ENCODE measurements around the gene GPR25.

Gene GPR25

DNA sequence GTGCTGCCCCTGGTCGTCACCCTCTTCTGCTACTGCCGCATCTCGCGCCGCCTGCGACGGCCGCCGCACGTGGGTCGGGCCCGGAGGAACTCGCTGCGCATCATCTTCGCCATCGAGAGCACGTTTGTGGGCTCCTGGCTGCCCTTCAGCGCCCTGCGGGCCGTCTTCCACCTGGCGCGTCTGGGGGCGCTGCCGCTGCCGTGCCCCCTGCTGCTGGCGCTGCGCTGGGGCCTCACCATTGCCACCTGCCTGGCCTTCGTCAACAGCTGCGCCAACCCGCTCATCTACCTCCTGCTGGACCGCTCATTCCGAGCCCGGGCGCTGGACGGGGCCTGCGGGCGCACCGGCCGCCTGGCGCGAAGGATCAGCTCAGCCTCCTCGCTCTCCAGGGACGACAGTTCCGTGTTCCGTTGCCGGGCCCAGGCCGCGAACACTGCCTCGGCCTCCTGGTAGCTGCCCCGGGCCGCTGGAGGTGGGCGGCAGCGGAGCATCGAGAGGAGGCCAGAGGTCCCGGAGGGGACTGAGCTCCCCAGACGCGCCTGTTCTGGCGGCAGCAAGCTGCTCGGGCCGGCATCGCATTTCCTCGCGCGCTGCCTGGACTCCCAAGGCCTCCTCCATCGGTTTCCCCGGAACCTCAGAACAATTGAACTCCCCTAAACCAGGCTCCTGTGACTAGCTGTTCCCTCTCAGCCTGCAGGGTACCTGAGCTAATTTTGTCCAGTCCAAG lies 1.1 kb downstream of the GPR25 start:
- no peak for DNase-seq

- no peak for DNase-seq
These were observed 1.9 kb downstream of the GPR25 start for GRCh38 chr1:200874694-200875093.

- DNase-seq, result no peak
These were observed 2.6 kb downstream of the GPR25 start for GRCh38 chr1:200875416-200875815.

DNA sequence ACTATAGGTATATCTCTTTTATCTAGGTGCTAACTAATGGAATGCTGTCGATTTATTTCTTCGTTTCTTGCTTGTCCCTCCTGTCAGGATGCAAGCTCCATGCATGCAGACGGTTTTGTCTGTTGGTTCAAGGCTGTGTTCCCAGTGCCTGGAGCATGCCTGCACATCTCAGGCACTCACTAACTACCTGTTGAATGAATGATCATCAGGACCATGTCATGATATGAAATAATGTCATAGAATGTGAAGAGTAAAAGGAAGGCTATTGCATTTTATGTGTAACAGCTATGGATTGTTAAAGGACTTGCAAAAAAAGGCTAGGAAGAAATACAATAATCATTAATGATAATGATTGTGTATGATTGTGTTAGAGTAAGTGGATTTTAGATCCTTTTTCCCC lies 4.2 kb downstream of the GPR25 start:
- DNase-seq, result no peak

- no peak for DNase-seq
These were observed 5.2 kb downstream of the GPR25 start for GRCh38 chr1:200877839-200878551.

- no peak for DNase-seq
These were observed 7.4 kb downstream of the GPR25 start for GRCh38 chr1:200880212-200880611.

DNA sequence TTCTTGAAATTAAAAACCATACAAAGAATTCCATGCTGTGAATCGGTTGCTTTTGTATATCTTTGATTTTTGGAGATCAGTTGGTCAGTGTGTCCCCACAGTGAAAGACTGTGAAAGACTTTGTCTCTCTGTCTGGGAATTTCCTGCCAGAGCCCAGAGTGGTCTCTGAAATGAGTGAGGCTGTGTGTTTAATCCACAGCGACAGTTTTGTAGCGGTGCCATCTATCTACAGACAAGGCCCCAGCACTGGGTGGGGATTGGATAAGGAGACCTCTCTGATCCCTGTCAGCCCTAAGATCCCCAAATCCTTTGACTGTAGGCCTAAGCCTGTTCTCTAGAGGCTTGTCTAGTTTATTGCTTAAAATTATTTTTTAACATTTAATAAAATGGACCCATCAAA lies 10.3 kb downstream of the GPR25 start:
- no peak for DNase-seq

DNA sequence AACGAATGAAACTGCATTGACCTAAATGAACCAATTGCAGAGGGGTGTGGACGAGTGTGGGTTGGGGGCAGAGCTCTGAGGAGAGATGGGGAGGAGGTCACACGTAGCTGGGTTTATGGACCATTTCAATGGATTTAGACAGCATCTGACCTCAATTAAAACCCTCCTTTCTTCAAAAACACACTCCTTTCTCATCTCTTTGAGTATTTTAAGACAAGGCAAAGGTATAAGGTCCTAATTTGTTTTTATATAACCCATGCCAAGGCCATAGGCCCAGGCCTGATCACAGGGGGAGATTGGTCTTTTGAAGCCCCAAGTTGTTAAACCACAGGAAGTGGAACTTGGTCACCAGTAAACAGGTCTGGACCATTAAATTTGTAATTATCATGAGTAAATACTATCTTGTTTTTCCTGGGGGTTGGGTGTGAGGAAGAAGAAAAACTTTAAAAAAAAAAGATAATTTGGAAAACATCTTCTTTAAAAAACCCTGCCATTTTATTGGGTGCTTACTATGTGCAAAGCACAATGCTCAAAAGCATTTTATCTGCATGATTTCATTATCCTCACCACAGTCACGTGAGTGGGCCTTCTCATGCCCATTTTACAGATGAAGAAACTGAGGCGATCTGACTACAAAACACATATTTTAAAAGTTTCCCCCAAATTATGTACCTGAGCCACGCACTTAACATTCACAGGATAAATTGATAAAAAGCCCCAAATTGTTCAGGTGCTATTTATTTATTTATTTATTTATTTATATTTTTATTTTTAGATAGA lies 13.0 kb downstream of the GPR25 start:
- no peak for DNase-seq

- no peak for DNase-seq
These were observed 13.8 kb downstream of the GPR25 start for GRCh38 chr1:200886594-200886993.

DNA sequence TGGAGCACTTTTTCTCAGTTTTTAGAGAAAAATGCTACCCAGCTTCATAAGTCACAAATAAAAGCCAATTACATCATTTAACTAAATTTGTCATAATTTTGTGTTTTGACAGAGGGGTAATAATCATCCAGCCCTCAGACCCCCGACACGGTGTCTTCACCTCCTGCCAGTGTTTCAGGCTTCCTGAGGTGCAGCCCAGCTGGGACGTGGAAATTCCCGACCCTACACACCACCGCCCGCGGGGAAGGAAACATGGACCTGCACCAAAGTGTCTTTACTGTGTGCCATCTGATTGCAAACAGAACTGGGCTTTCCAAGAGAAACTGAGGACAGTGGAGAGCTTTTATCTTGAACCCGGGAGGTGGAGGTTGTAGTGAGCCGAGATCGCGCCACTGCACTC lies 14.3 kb downstream of the GPR25 start:
- no peak for DNase-seq

- DNase-seq, result no peak
These were observed 15.1 kb downstream of the GPR25 start for GRCh38 chr1:200887772-200888348.

- DNase-seq, result no peak
These were observed 15.6 kb downstream of the GPR25 start for GRCh38 chr1:200888349-200888838.

GRCh38 chr1:200889571-200889970 lies 16.8 kb downstream of the GPR25 start:
- no peak for DNase-seq

DNA sequence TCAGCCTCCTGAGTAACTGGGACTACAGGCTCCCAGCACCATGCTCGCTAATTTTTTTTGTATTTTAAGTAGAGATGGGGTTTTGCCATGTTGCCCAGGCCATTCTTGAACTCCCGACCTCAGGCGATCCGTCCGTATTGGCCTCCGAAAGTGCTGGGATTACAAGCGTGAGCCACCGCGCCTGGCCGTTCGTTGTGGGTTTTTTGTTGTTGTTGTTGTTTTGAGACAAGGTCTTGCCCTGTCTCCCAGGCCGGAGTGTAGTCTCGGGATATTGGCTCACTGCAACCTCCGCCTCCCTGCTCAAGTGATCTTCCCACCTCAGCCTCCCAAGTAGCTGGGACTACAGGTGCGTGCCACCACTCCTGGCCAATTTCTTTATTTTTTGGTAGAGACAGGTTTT lies 17.2 kb downstream of the GPR25 start:
- DNase-seq, result no peak

DNA sequence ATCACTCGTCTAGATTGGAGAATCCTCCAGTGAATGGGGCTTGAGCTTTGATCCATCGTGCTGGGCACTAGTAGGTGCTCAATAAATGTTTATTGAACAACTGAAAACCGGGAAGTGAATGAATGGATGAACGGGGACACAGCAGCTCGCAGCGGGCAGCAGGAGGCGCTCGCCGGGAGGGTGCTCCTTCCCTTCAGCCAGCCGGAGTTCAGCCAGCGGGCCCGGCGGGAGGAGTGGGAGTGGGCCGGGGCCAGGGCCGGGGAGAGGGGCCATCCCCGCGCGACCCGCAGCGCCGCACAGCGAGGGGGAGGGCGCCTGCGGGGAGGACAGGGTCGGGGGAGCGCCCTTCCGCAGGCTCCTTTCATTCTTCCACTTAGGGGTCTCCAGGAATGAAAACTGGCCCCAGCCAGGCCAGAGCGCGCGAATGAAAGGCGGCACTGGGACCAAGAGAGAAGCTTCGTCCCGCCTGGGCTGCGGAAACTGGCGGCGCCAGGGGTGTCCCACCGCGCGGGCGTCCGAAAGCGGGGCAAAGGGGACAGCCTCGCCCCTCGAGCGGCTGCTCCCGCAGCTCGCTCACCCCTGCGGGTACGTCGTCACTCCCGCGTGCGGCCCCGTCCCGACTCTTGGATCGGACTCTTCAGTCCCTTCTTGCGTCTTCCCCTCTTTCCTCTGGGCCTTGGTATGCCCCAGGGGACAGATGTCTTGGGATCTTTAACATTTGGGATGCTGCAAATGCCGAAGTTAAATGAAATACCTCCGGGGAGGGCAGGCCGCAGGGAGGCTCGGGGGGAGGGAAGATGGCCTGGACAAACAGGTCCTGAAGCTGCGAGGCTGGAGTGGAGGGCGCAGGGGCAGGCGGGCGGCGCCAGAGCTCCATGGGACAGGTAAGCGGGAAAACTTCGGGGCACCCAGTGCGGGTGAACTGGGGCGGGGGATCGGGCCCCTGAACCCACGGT lies 18.3 kb downstream of the GPR25 start:
- DNase-seq, result peak; percentile 59

- no peak for DNase-seq
These were observed 19.0 kb downstream of the GPR25 start for GRCh38 chr1:200891774-200892157.

- no peak for DNase-seq
These were observed 19.8 kb downstream of the GPR25 start for GRCh38 chr1:200892546-200892945.

GRCh38 chr1:200892958-200893357 lies 20.2 kb downstream of the GPR25 start:
- no peak for DNase-seq

DNA sequence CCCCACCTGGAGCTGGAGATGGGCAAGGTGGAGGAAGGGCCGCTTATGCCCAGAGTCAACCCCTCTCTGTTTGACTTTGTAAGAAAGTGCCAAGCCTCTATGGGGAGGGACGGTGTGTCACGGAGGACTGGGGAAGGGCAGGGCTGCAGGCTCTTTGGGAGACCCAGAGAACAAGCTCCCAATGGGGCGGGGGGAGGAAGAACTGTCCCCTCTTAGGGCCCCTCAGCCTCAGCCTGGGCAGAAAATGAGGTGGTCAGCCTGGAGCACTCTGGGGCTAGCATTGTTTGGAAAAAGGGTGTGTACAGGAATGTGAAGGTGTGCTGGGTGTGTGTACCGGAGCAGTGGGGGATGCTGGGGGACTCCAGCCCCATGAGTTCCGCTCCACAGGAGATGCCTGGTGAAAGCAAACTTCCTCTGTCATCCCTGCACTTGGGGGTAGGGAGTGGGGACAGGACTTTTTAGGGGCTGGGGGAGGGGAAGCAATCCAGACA lies 20.7 kb downstream of the GPR25 start:
- DNase-seq, result no peak

- no peak for DNase-seq
These were observed 22.1 kb downstream of the GPR25 start, which contains the start of gene INAVA for GRCh38 chr1:200894712-200895442. Gene INAVA (plus strand): TSS chr1:200894900. CDS start chr1:200898401, 3,501 bp downstream.

DNA sequence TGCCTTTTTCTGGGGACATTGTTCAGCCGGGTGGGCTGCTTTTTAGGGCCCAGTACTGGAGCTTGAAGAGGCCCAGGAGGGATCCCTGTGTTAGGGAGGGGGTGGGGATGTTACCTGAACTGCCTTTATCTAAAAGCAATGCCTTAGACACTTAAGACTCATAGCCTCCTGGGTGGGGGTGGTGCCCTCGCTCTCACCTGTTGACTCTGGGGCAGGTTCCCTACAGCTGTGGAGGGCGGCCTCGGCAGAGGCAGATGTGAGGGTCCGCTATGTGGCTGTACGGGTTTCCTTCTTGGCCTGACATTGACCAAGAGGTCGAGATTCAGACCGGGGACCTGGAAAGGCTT lies 22.6 kb downstream of the GPR25 start:
- DNase-seq, result no peak
